ENCODE data around the gene ST3GAL2.
"Not testable (repeated sequence)": the region's sequence is repeated elsewhere in the genome, so short reads cannot be mapped to it uniquely, and the experiment has no call there.

Gene ST3GAL2

GRCh38 chr16:70416748-70417616, 21.9 kb downstream of the ST3GAL2 start:
- DNase-seq = no peak

GRCh38 chr16:70413572-70413971, 25.3 kb downstream of the ST3GAL2 start:
- DNase-seq = not testable (repeated sequence)

- no peak for DNase-seq
Measured at GRCh38 chr16:70412385-70412784, 26.5 kb downstream of the ST3GAL2 start.

- DNase-seq = no peak
Measured at GRCh38 chr16:70410734-70411133, 28.2 kb downstream of the ST3GAL2 start.

GRCh38 chr16:70407811-70408274, 31.1 kb downstream of the ST3GAL2 start:
- DNase-seq = no peak

- DNase-seq = not testable (repeated sequence)
Measured at GRCh38 chr16:70406104-70406503, 32.8 kb downstream of the ST3GAL2 start.

- no peak for DNase-seq
Measured at GRCh38 chr16:70402916-70403659, 35.8 kb downstream of the ST3GAL2 start.

GRCh38 chr16:70399951-70400350, 38.9 kb downstream of the ST3GAL2 start:
- no peak for DNase-seq

GRCh38 chr16:70399381-70399780, 39.5 kb downstream of the ST3GAL2 start:
- no peak for DNase-seq

GRCh38 chr16:70398177-70398743, 40.6 kb downstream of the ST3GAL2 start:
- DNase-seq = no peak

- no peak for DNase-seq
Measured at GRCh38 chr16:70396246-70396904, 42.5 kb downstream of the ST3GAL2 start.

- peak; percentile 85 for DNase-seq
Measured at GRCh38 chr16:70395345-70395901, 43.5 kb downstream of the ST3GAL2 start.

GRCh38 chr16:70394853-70395252, 44.0 kb downstream of the ST3GAL2 start:
- no peak for DNase-seq

GRCh38 chr16:70393662-70394061, 45.2 kb downstream of the ST3GAL2 start:
- no peak for DNase-seq

GRCh38 chr16:70392606-70393005, 46.3 kb downstream of the ST3GAL2 start:
- no peak for DNase-seq

GRCh38 chr16:70391881-70392481, 46.9 kb downstream of the ST3GAL2 start:
- DNase-seq = no peak

- DNase-seq = no peak
Measured at GRCh38 chr16:70391446-70391845, 47.5 kb downstream of the ST3GAL2 start.

- DNase-seq = no peak
Measured at GRCh38 chr16:70390774-70391173, 48.1 kb downstream of the ST3GAL2 start.

GRCh38 chr16:70388006-70388680, 50.8 kb downstream of the ST3GAL2 start:
- no peak for DNase-seq

- DNase-seq = not testable (repeated sequence)
Measured at GRCh38 chr16:70386289-70386986, 52.5 kb downstream of the ST3GAL2 start.

- DNase-seq = no peak
Measured at GRCh38 chr16:70383421-70383960, 55.4 kb downstream of the ST3GAL2 start.

Data from activated CD8-positive, alpha-beta memory T cell treated with anti-CD3 and anti-CD28 coated beads for 24 hours (primary cell).